Skeletal muscle cell (primary cell): ENCODE data around the gene AKT1.
A peak's percentile ranks its signal among the peaks of the same experiment; 100 is the strongest.
"Not testable (repeated sequence)": the region's sequence is repeated elsewhere in the genome, so short reads cannot be mapped to it uniquely, and the experiment has no call there.

Source experiments
- DNase-seq: peaks from one replicate; pipeline ENCODE4 v3.0.0-alpha.2; 2010; ENCODE audit warnings: low read depth
- H3K4me3 ChIP-seq: 2 replicates; pipeline ENCODE4 v1.5.1; 2011; ENCODE audit warnings: low read depth, mild to moderate bottlenecking, control low read depth, low read length, moderate library complexity

Gene AKT1

GRCh38 chr14:104758981-104759969, 36.3 kb downstream of the AKT1 start:
- no peak overlapping the region for H3K4me3 ChIP-seq
- no peak for DNase-seq

- DNase-seq = no peak
- no peak overlapping the region for H3K4me3 ChIP-seq
These were observed 37.7 kb downstream of the AKT1 start for GRCh38 chr14:104757681-104758392.

GRCh38 chr14:104757238-104757585, 38.3 kb downstream of the AKT1 start:
- no peak overlapping the region for H3K4me3 ChIP-seq
- no peak for DNase-seq

- no peak overlapping the region for H3K4me3 ChIP-seq
- no peak for DNase-seq
These were observed 38.9 kb downstream of the AKT1 start for GRCh38 chr14:104756477-104757237.

- no peak overlapping the region for H3K4me3 ChIP-seq
These were observed 39.9 kb downstream of the AKT1 start for GRCh38 chr14:104755621-104756020.

GRCh38 chr14:104754213-104754851, 41.2 kb downstream of the AKT1 start:
- no peak for DNase-seq
- peak overlapping the region; percentile 94 for H3K4me3 ChIP-seq

More at GRCh38 chr14:104755621-104756020, 39.9 kb downstream of the AKT1 start:
- DNase-seq = no peak

- peak overlapping the region; percentile 94 for H3K4me3 ChIP-seq
- DNase-seq = no peak
These were observed 41.9 kb downstream of the AKT1 start for GRCh38 chr14:104753528-104754212.

- peak; percentile 97 for DNase-seq
- peak within 1 kb of the TSS; percentile 94 for H3K4me3 ChIP-seq
These were observed 42.6 kb downstream of the AKT1 start, which contains the start of gene SIVA1 for GRCh38 chr14:104752735-104753527. TSS of gene SIVA1 (plus strand) at chr14:104753147. CDS start at chr14:104753202, 55 bp downstream.

GRCh38 chr14:104752423-104752734, 43.2 kb downstream of the AKT1 start:
- peak overlapping the region; percentile 94 for H3K4me3 ChIP-seq
- DNase-seq = no peak

GRCh38 chr14:104751539-104752422, 43.8 kb downstream of the AKT1 start:
- no peak for DNase-seq
- H3K4me3 ChIP-seq = peak overlapping the region; percentile 94

- H3K4me3 ChIP-seq, DNase-seq: not testable (repeated sequence)
These were observed 44.8 kb downstream of the AKT1 start for GRCh38 chr14:104750753-104751057.

GRCh38 chr14:104750056-104750752, 45.3 kb downstream of the AKT1 start:
- H3K4me3 ChIP-seq = no peak overlapping the region
- DNase-seq = no peak

GRCh38 chr14:104749111-104749649, 46.4 kb downstream of the AKT1 start:
- DNase-seq = peak; percentile 21
- H3K4me3 ChIP-seq = no peak overlapping the region

GRCh38 chr14:104747876-104748275, 47.7 kb downstream of the AKT1 start:
- no peak overlapping the region for H3K4me3 ChIP-seq
- no peak for DNase-seq

- no peak for DNase-seq
- no peak overlapping the region for H3K4me3 ChIP-seq
These were observed 48.5 kb downstream of the AKT1 start for GRCh38 chr14:104746934-104747481.

- H3K4me3 ChIP-seq = no peak overlapping the region
- no peak for DNase-seq
These were observed 49.4 kb downstream of the AKT1 start for GRCh38 chr14:104746071-104746545.
